ENCODE data around the gene ID3.

The ID3 gene

DNA sequence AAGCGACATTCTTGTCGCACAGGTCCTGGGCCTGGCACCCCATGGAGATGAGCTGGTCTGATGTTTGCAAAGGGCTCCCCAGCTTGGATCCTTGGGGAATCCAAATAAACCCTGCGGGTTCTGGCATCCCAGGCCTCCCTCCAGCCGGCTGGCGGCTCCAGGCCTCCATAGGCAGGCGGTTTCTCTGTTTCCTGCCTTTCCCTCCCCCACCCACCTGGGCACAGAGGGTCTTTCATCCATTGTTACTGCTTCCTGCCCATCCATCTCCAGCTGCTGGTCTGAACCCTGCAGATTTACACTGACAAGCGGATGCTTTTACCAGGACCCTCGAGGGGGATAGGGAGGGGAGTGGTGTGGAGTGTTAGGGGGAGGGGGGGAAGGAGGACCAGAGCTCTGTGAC lies 39.1 kb upstream of the ID3 start:
- TF ChIP-seq, protein P1, sequence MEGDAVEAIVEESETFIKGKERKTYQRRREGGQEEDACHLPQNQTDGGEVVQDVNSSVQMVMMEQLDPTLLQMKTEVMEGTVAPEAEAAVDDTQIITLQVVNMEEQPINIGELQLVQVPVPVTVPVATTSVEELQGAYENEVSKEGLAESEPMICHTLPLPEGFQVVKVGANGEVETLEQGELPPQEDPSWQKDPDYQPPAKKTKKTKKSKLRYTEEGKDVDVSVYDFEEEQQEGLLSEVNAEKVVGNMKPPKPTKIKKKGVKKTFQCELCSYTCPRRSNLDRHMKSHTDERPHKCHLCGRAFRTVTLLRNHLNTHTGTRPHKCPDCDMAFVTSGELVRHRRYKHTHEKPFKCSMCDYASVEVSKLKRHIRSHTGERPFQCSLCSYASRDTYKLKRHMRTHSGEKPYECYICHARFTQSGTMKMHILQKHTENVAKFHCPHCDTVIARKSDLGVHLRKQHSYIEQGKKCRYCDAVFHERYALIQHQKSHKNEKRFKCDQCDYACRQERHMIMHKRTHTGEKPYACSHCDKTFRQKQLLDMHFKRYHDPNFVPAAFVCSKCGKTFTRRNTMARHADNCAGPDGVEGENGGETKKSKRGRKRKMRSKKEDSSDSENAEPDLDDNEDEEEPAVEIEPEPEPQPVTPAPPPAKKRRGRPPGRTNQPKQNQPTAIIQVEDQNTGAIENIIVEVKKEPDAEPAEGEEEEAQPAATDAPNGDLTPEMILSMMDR (IDR thresholded peaks at IDR 0.05; ENCODE audit: borderline replicate concordance, control extremely low read depth, extremely low read depth, insufficient read depth, missing control alignments), result no peak
- DNase-seq (ENCODE audit: low spot score), result no peak
- in situ Hi-C loops (cut with MboI; ENCODE audit: low sequenced_read_pairs, unreplicated experiment), result no loop called here

DNA sequence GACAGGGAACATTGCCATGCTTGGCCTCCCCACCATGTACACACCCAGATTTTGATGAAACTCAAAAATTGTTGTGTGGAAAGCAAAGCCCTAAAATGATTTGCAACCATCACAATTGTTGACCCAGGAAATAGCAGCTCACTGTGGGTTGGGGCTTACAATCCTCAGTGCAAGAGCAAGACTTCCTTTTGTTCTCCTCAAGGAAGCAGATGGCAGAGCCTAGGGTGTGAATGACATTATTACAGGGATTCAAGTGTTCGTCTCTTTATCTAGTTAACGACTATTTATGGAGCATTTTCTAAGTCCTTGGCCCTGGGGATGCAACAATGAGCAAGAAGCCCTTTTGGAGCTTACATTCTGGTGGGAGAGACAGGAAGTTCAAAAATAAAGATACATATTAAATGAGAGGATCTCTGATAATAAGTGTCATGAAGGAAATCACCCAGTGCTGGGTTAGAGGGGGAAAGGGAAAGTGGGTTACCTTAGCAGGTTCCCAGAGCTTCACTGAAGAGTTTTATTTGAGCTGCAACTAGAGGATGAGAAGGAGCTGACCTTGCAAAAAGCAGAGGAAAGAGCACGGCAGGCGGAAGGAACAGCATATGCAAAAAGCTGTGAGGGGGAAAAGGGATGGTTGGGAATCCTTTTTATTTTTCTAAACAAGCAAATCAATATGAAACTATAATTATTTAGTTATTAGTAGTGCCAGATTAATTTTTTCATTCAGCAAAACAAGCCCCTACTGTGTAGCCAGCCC lies 38.5 kb upstream of the ID3 start:
- DNase-seq (ENCODE audit: low spot score), result no peak
- TF ChIP-seq, protein P1 (IDR thresholded peaks at IDR 0.05; ENCODE audit: borderline replicate concordance, control extremely low read depth, extremely low read depth, insufficient read depth, missing control alignments), result no peak
- in situ Hi-C loops (cut with MboI; ENCODE audit: low sequenced_read_pairs, unreplicated experiment), result no loop called here

DNA sequence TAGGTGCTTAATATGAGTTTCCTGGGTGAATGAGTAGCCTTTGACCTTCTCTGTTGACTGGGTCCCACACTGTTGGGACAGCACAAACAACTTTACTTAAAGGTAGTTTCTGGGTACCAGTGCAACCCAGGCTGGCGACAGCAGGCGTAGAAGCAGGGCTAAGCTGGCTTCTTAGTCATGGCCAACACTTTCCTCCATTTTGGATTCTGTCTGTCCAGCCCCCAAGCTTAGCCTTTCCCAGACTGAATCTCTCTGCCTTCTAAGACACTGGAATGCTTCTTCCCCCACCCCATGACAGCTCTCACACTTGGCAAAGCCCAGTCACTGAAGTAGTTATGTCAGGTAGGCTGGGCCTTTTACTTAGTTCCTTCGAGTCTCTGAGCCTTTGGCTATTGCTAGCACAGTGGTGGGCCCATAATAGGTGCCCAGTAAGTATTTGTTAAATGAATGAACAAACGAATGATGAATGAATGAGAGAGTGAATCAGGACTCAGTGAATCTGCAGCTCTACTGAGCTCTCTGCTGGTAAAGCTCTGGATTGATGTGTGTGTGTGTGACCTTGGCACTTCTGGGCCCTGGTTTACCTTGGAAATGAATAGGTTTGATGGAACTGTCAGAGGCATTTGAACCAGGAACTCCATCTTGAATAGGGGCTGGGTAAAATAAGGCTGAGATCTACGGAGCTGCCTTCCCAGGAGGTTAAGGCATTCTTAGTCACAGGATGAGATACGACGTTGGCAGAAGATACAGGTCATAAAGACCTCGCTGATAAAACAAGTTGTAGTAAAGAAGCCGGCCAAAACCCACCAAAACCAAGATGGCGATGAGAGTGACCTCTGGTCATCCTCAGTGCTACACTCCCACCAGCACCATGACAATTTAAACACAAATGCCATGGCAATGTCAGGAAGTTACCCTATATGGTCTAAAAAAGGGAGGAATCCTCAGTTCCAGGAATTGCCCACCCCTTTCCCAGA lies 37.4 kb upstream of the ID3 start:
- in situ Hi-C loops (cut with MboI; ENCODE audit: low sequenced_read_pairs, unreplicated experiment), result no loop called here
- TF ChIP-seq, protein P1 (IDR thresholded peaks at IDR 0.05; ENCODE audit: borderline replicate concordance, control extremely low read depth, extremely low read depth, insufficient read depth, missing control alignments), result no peak
- no peak for DNase-seq (ENCODE audit: low spot score)

DNA sequence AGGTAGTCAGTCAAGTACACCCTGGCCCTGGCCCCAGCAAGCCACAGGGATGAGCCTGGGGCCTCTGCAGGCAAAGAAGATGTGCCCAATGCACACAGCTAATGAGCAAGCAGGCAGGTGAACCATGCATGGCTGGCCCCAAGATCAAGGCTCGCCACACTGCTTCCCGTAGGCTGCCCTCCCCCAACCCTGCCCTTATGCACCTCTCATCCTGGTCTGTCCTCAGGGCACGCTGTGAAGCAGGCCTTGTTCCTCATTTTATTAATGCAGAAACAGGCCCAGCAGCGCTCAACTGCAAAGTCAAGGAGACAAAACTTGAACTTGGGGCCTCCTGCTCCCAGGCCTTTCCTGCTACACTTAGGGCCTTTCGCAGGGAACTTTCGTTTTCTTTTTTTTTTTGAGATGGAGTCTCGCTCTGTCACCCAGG lies 35.6 kb upstream of the ID3 start:
- no peak for DNase-seq (ENCODE audit: low spot score)
- TF ChIP-seq, protein P1 (IDR thresholded peaks at IDR 0.05; ENCODE audit: borderline replicate concordance, control extremely low read depth, extremely low read depth, insufficient read depth, missing control alignments), result no peak
- in situ Hi-C loops (cut with MboI; ENCODE audit: low sequenced_read_pairs, unreplicated experiment), result no loop called here

DNA sequence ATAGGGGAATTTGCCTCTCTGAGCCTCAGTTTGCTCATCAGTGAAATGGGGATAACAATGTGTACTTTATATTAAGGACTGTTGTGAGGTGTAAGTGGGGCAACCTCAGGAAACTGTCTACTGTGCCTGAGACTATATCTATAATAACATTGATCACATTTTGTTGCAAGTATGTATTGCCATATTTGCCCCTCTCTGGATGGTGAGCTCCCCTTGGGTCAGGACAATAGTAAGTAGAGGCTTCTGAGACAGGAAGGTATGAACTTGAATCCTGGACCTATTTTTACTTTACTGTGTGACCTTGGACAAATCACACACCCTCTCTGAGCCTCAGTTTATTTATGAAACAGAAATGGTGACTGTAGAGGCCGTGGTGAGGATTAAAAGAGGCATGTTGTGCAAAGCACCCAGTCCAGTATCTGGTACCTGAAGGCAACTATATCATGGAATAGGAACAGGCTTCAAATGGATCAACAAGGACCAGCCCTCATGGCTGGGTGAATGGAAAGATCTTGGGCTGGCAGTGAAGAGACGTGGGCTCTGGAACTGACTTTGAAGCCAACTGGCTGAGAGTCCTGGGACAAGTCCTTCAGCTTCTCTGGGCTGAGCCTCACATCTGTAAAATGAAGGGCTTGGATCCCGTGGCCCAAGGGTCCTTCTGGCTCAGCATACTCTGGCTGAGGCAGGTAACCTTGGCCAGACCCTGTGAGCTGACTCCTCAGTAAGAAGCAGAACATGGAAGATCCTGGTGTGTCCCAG lies 35.0 kb upstream of the ID3 start:
- in situ Hi-C loops (cut with MboI; ENCODE audit: low sequenced_read_pairs, unreplicated experiment), result no loop called here
- DNase-seq (ENCODE audit: low spot score), result no peak
- TF ChIP-seq, protein P1 (IDR thresholded peaks at IDR 0.05; ENCODE audit: borderline replicate concordance, control extremely low read depth, extremely low read depth, insufficient read depth, missing control alignments), result no peak

DNA sequence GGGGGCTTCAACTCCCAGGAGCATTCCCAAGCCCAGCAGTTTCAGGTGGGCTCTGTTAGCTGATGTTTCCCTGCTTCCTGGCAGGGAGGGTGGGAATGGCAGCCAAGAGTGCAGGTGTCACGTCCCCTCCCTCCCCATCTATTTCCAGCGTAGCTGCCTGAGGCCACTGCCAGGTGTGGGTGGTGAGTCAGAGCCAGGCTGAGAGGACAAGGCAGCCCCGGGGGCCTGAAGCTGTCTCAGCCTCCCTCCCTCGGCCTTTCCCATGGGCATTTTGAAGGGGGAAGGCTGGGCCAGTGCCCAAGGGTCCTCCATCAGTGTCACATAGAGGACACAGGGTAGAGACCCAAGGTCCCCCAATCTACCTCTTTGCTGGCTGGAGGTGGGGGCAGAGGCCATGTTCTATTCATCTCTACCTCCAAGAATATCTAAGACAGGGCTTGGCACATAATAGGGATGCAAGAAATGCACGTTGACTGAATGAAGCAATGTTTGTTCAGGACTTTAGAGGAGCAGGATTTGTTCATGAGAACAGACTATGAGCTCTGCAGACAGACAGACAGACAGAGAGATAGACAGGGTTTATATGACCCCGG lies 34.4 kb upstream of the ID3 start:
- TF ChIP-seq, protein P1 (IDR thresholded peaks at IDR 0.05; ENCODE audit: borderline replicate concordance, control extremely low read depth, extremely low read depth, insufficient read depth, missing control alignments), result no peak
- in situ Hi-C loops (cut with MboI; ENCODE audit: low sequenced_read_pairs, unreplicated experiment), result no loop called here
- no peak for DNase-seq (ENCODE audit: low spot score)
